CD4-positive, CD25-positive, alpha-beta regulatory T cell (primary cell): ENCODE data around the gene TRIM64C. TPM values are rescaled to one million over a fixed set of nuclear protein-coding genes. Genes with fewer than 3 reads are reported as not detected.
"Not testable (repeated sequence)": the region's sequence is repeated elsewhere in the genome, so short reads cannot be mapped to it uniquely, and the experiment has no call there.

Experiments used
- ATAC-seq, 2 donors: fragments of 150-1000 bp; cut with Tn5 transposase; one replicate each; pipeline ENCODE4 v1.10.0; 2021; ENCODE audit warnings: low read depth in 2 of 2, moderate number of reproducible peaks in 2 of 2, moderate library complexity in 1 of 2
- DNase-seq, 3 donors: peaks; one replicate each; pipeline versions ENCODE4 v3.0.0 to v3.0.0-alpha.2; 2012 to 2022; ENCODE audit warnings: mixed read lengths in 1 of 3
- H3K27ac ChIP-seq: one replicate; pipeline ENCODE4 v1.7.0; 2013; ENCODE audit warnings: mild to moderate bottlenecking, low read length; ENCODE audit not compliant: insufficient read depth, poor library complexity, severe bottlenecking
- H3K27me3 ChIP-seq: one replicate; pipeline ENCODE4 v1.7.0; 2013; ENCODE audit warnings: low read length; ENCODE audit not compliant: control insufficient read depth, insufficient read depth
- H3K36me3 ChIP-seq: one replicate; pipeline ENCODE4 v1.7.0; 2013; ENCODE audit warnings: mild to moderate bottlenecking, low read length, moderate library complexity; ENCODE audit not compliant: control insufficient read depth, insufficient read depth
- H3K4me1 ChIP-seq: 2 replicates; pipeline ENCODE4 v1.7.0; 2013; ENCODE audit warnings: mild to moderate bottlenecking, low read length; ENCODE audit not compliant: insufficient read depth, control insufficient read depth, poor library complexity, severe bottlenecking
- H3K4me3 ChIP-seq: one replicate; pipeline ENCODE4 v1.7.0; 2013; ENCODE audit warnings: low read depth, mild to moderate bottlenecking, low read length, moderate library complexity
- H3K9me3 ChIP-seq, 2 experiments: 1 replicate in 1 of 2; 2 replicates in 1 of 2; pipeline ENCODE4 v1.7.0; 2013; ENCODE audit warnings: low read length in 2 of 2, mild to moderate bottlenecking in 1 of 2, moderate library complexity in 1 of 2; ENCODE audit not compliant: control insufficient read depth in 2 of 2
- H3K27ac Mint-ChIP-seq, 3 donors: one replicate each; pipeline ENCODE4 v1.8.0; 2020 to 2022; ENCODE audit warnings: mild to moderate bottlenecking in 3 of 3, mixed read lengths in 3 of 3, moderate library complexity in 2 of 3
- H3K27me3 Mint-ChIP-seq: one replicate; pipeline ENCODE4 v1.8.0; 2022; ENCODE audit warnings: mild to moderate bottlenecking, mixed read lengths
- H3K36me3 Mint-ChIP-seq: one replicate; pipeline ENCODE4 v1.8.0; 2020; ENCODE audit warnings: mixed read lengths
- H3K4me1 Mint-ChIP-seq, 4 donors: one replicate each; pipeline ENCODE4 v1.8.0; 2020 to 2022; ENCODE audit warnings: mixed read lengths in 4 of 4, mild to moderate bottlenecking in 1 of 4
- H3K4me3 Mint-ChIP-seq, 4 donors: one replicate each; pipeline ENCODE4 v1.8.0; 2020 to 2022; ENCODE audit warnings: mild to moderate bottlenecking in 4 of 4, mixed read lengths in 4 of 4, moderate library complexity in 3 of 4
- H3K9me3 Mint-ChIP-seq, 7 donors: one replicate each; pipeline ENCODE4 v1.8.0; 2020 to 2022; ENCODE audit warnings: mixed read lengths in 7 of 7, mild to moderate bottlenecking in 3 of 7, moderate library complexity in 2 of 7
- polyA plus RNA-seq, 4 donors: library from polyadenylated mRNA; unstranded; fragments of 300-500 nt; fragmentation: Illumina TruSeq; gene quantifications; one replicate each; pipeline ENCODE4 v1.2.3, GENCODE V29; 2021
- total RNA-seq: library from RNA; stranded (reverse); gene quantifications from one replicate; pipeline ENCODE4 v1.2.3, GENCODE V29; 2022

Gene TRIM64C
- not detected for total RNA-seq
- polyA plus RNA-seq, result not detected

- H3K4me3 Mint-ChIP-seq, H3K27ac ChIP-seq, DNase-seq: not testable (repeated sequence)
Observed at GRCh38 chr11:49059012-49059411, at the start of gene TRIM64C. TRIM64C (minus strand) TSS chr11:49059112; CDS start chr11:49059112, 0 bp downstream.

GRCh38 chr11:49102356-49102755 lies 43.4 kb upstream of the TRIM64C start:
- H3K27ac ChIP-seq, H3K4me3 Mint-ChIP-seq, H3K36me3 Mint-ChIP-seq, H3K4me1 ChIP-seq, H3K4me1 Mint-ChIP-seq, ATAC-seq, H3K9me3 ChIP-seq, H3K27me3 Mint-ChIP-seq, DNase-seq, H3K36me3 ChIP-seq, H3K4me3 ChIP-seq, H3K27ac Mint-ChIP-seq, H3K27me3 ChIP-seq: not testable (repeated sequence)
- H3K9me3 Mint-ChIP-seq, result peaks cover 0 to 15% (median 3%) of the 10 kb centered on the region in 7 donors

More at GRCh38 chr11:49059012-49059411, at the start of gene TRIM64C:
- not testable (repeated sequence) for H3K4me1 Mint-ChIP-seq, H3K27ac Mint-ChIP-seq, H3K9me3 Mint-ChIP-seq, H3K27me3 Mint-ChIP-seq, ATAC-seq, H3K36me3 Mint-ChIP-seq, H3K9me3 ChIP-seq, H3K27me3 ChIP-seq, H3K36me3 ChIP-seq, H3K4me1 ChIP-seq, H3K4me3 ChIP-seq

GRCh38 chr11:49069897-49070296 lies 11.0 kb upstream of the TRIM64C start:
- H3K27ac ChIP-seq, H3K27me3 Mint-ChIP-seq, H3K4me1 Mint-ChIP-seq, H3K27ac Mint-ChIP-seq, H3K4me3 Mint-ChIP-seq, DNase-seq, H3K4me3 ChIP-seq, H3K36me3 Mint-ChIP-seq, H3K9me3 Mint-ChIP-seq, H3K4me1 ChIP-seq, ATAC-seq, H3K36me3 ChIP-seq, H3K27me3 ChIP-seq, H3K9me3 ChIP-seq: not testable (repeated sequence)

- not testable (repeated sequence) for H3K9me3 ChIP-seq, H3K4me1 Mint-ChIP-seq, H3K36me3 Mint-ChIP-seq, H3K4me1 ChIP-seq, H3K4me3 Mint-ChIP-seq, ATAC-seq, H3K27ac ChIP-seq, DNase-seq, H3K9me3 Mint-ChIP-seq, H3K27ac Mint-ChIP-seq, H3K27me3 Mint-ChIP-seq, H3K36me3 ChIP-seq, H3K27me3 ChIP-seq, H3K4me3 ChIP-seq
Observed at GRCh38 chr11:49049821-49050220, 9.1 kb downstream of the TRIM64C start.

GRCh38 chr11:49048229-49048628 lies 10.7 kb downstream of the TRIM64C start:
- H3K4me1 ChIP-seq, H3K36me3 ChIP-seq, H3K9me3 Mint-ChIP-seq, H3K27ac Mint-ChIP-seq, H3K36me3 Mint-ChIP-seq, ATAC-seq, H3K9me3 ChIP-seq, DNase-seq, H3K4me1 Mint-ChIP-seq, H3K27me3 Mint-ChIP-seq, H3K27me3 ChIP-seq, H3K4me3 ChIP-seq, H3K4me3 Mint-ChIP-seq, H3K27ac ChIP-seq: not testable (repeated sequence)

GRCh38 chr11:49028523-49028922 lies 30.4 kb downstream of the TRIM64C start, which contains the start of gene TRIM49B:
TRIM49B (plus strand) TSS chr11:49028823; CDS start chr11:49031600, 2,777 bp downstream.
- ATAC-seq, H3K27ac ChIP-seq, H3K4me3 Mint-ChIP-seq: not testable (repeated sequence)

More at GRCh38 chr11:49028523-49028922, 30.4 kb downstream of the TRIM64C start, which contains the start of gene TRIM49B:
- H3K36me3 Mint-ChIP-seq, DNase-seq, H3K36me3 ChIP-seq, H3K4me1 Mint-ChIP-seq, H3K27me3 ChIP-seq, H3K4me3 ChIP-seq, H3K27ac Mint-ChIP-seq, H3K4me1 ChIP-seq, H3K9me3 Mint-ChIP-seq, H3K9me3 ChIP-seq, H3K27me3 Mint-ChIP-seq: not testable (repeated sequence)

Other genes with a start within 250 kb of the TRIM64C start
- gene TRIM51G, start 75.2 kb downstream of the TRIM64C start, total RNA-seq, result not detected
- gene TRIM51G, start 75.2 kb downstream of the TRIM64C start, polyA plus RNA-seq, result not detected
- gene TRIM49B, start 30.3 kb downstream of the TRIM64C start, total RNA-seq, result not detected
- gene TRIM49B, start 30.3 kb downstream of the TRIM64C start, polyA plus RNA-seq, result not detected
- gene FOLH1, start 149.5 kb upstream of the TRIM64C start, total RNA-seq, result not detected
- gene FOLH1, start 149.5 kb upstream of the TRIM64C start, polyA plus RNA-seq, result not detected